LoVo (cell line): Measurements from ENCODE around the gene GPR37.

Experiments
- DNase-seq: peaks from one replicate; pipeline ENCODE4 v3.0.0-alpha.2; 2016; ENCODE audit warnings: low spot score

Gene GPR37

GRCh38 chr7:124779620-124780019, 14.0 kb upstream of the GPR37 start:
- DNase-seq: no peak

- DNase-seq: no peak
Measured at GRCh38 chr7:124779194-124779593, 13.6 kb upstream of the GPR37 start.

- no peak for DNase-seq
Measured at GRCh38 chr7:124777268-124777667, 11.7 kb upstream of the GPR37 start.

GRCh38 chr7:124776153-124776552, 10.6 kb upstream of the GPR37 start:
- DNase-seq: no peak

GRCh38 chr7:124775422-124775821, 9.8 kb upstream of the GPR37 start:
- DNase-seq: no peak

DNA sequence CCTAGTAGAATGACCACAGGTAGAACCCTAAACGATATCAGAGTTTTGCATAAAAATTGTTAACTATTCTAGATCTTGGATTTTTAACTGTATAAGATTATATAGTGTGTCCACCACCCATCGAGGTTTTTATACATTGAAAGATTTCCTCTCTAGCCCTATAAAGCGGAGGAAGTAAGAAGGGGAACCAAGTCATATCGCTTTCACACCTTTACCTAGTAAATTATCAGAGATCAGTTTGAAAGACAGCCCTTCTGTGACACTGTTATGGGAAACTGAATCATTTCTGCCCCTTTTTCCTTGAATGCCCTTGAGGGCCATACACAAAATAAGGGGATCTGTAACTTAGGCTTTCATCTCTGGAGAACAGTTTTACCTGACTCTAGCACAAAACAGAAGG, 8.3 kb upstream of the GPR37 start:
- DNase-seq: no peak

- no peak for DNase-seq
Measured at GRCh38 chr7:124773339-124773738, 7.7 kb upstream of the GPR37 start.

- no peak for DNase-seq
Measured at GRCh38 chr7:124769136-124769535, 3.5 kb upstream of the GPR37 start.

- DNase-seq: no peak
Measured at GRCh38 chr7:124768525-124768924, 2.9 kb upstream of the GPR37 start.

DNA sequence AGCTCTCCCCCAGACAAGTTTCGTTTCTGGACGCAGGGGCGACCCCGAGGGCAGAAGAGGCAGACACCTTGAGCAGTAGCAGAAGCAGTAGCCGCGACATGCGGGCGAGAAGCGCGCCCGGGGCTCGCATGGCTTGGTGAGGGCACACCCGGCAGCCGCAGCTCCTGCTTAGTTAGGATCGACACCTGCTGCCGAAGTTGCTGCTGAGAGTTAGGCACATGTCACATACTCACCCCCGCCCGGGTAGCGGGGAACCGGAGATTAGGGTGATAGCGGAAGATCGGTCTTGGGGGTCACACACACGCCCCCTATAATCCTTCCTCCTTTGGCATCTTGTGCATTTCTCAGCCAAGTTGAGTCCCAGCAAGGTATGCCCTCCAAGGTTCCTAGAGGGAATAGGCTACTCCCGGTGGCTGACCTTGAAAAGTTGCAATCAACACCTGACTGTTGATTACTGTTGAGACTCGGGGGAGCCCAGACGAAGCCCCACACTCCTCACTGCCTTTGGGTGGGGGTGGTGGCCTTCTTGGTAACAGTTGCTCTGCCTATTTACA, 668 bp downstream of the GPR37 start:
- no peak for DNase-seq

- no peak for DNase-seq
Measured at GRCh38 chr7:124764051-124764846, 1.3 kb downstream of the GPR37 start.

DNA sequence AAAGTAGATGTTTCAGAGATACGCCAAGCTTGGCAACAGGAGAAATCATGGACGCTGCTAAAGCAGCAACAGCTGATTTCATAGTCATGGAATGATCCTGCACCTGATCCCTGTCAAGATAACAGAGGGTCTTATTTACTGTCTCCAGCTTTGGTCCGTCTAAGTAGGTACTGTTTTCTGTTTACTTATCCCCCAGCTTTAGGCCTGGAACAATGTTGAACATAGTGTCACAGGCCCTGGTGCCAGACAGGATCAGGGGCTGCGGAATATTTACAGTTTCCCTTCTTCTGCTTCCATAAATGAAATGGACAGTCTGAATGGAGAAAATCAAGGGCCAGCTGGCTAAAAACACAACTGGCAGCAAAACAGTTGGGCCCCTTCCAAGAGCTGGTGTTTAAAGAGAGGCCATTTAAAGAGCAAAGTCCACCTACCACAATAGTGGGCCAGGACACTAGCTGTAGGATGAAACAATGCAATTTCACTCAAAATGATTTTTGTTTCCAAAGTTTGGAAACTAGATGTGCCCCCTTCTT, 2.9 kb downstream of the GPR37 start:
- DNase-seq: peak; percentile 28

DNA sequence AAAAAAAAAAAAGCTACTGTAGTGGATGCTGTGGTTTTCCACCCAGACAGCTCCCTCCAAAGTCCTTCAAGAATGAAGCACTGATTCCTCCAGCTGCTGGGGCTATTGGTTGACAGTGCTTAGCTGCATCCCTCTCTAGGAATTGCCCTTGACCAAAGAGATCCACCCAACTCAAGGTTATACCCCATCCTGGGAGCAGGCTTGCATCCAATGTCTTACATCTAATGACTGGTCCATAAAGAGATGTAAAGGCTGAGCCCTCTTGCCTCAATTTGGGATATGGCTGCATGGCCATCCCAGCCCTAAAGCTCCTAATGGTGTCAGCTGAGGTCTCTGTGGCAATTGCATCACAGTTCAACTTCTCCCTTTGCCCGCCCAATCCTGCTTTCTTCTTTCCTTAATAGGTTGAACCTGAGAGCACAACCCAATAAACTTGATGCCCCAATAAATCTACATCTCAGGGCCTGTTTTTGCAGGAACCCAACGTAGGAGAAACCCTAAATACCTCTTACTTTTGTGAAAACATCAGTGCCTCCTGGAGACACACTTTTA, 4.4 kb downstream of the GPR37 start:
- DNase-seq: no peak

- DNase-seq: no peak
Measured at GRCh38 chr7:124758327-124758726, 7.3 kb downstream of the GPR37 start.

- no peak for DNase-seq
Measured at GRCh38 chr7:124754576-124755268, 10.9 kb downstream of the GPR37 start.

DNA sequence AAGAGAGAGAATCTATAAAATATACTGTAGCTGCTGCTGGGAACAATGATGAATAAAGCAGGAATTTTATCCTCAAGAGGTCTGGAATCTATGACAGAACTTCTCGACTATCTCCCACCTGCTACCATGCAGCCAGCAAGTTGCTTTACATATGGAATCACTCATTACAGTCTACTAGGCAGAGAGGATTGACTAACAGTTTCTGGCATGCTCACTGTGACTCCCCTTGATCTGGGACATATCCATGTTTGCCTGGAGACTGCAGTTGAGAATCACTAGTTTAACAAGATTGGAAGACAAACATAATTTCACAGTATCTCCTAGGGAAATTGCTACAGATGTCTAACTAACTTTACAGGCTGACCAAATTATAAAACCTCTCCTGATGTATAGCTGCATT, 13.3 kb downstream of the GPR37 start:
- DNase-seq: no peak

DNA sequence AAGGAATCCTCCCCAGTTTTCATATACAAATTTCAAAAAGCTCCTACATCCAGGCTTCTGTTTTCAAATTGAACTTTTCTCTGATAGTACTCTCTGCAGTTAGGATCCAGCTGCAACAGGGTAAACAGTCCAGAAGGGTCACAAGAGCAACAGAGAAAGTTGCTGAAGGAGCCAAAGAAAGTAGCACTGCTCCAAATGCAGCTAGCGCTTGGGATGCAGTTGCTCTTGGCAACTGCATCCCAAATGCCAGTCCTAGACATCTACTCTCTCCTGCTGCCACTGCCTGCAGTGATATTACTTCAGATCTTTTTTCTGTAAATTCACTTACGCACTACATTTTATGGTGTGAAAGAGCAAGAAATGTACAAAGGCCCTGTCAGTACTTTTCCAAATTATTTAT, 14.6 kb downstream of the GPR37 start:
- no peak for DNase-seq

DNA sequence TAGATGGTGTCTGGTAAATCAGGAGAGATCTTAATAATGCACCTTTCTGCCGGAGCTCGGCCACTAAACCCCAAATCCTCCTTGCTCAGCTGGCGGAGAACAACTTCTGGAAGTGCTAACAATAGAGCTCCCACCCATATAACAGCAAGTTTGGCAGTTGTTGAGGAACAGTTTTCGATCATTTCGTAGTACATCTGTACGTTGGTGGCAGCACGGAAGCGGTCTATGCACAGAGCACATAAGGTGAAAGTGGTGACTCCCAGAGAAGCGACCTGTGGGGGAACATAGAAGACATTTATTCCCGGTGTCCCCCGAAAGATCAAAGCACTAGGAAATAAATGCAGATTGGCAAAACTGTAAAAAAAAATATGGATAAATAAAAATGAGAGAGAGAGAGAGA, 18.5 kb downstream of the GPR37 start:
- no peak for DNase-seq

DNA sequence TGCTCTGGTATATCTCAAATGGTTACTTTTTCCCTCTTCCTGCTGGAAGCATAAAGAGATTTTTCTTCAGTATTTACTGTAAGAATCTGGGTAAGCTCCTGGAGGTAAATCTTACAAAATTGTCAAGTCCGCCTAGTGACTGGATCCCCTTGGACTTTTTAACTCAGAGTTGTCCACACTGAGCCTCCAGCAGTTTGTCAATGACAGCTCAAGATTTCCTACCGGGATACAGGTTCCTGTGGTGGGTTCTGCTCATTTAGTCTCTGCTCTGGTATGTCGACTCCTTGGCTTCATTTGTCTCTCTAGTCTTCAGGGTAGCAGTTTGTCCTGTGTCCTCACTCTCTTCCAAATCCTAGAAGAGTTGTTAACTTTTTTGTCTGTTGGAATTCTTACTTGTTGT, 27.0 kb downstream of the GPR37 start:
- DNase-seq: no peak

DNA sequence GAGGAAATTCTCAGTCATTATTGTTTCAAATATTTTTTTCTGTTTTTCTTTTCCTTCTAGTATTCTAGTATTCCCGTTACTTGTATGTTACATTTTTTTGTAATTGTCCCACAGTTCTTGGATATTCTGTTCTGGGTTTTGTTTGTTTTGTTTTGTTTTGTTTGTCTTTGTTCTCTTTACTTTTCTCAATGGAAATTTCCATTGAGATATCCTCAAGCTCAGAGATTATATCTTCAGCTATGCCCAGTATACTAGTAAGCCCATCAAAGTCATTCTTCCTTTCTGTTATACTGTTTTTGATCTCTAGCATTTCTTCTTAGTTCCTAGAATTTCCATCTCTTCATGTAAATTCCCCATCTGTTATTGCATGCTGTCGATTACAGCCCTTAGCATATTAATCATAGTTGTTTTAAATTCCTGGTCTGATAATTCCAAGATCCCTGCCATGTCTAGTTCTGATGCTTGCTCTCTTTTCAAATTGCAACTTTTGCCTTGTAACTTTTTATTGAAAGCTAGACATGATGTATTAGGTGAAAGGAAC, 27.8 kb downstream of the GPR37 start:
- no peak for DNase-seq

- no peak for DNase-seq
Measured at GRCh38 chr7:124728610-124729009, 37.0 kb downstream of the GPR37 start.

GRCh38 chr7:124724507-124725192, 40.9 kb downstream of the GPR37 start:
- no peak for DNase-seq
